Measurements from ENCODE around the gene SSH2. TPM values are rescaled to one million over a fixed set of nuclear protein-coding genes. Genes with fewer than 3 reads are reported as not detected.

Gene SSH2
- total and polyA plus RNA-seq, 2 of the 13 experiments (the other 11 are each of a cell fraction or from before 2014, with no cell fraction given): 6.0 to 6.4 TPM

GRCh38 chr17:29655323-29655722 lies 274.7 kb downstream of the SSH2 start:
- in situ Hi-C loops (cut with HindIII; ENCODE audit: extremely low pct_ligation_motif_present, low pct_unique_long_range_greater_than_20kb): no loop called here
- Histone ChIP-seq H3K79me2 (ENCODE audit: insufficient read depth, low read length) (no peaks in the 10 kb centered on the region), H3K27ac (ENCODE audit: extremely low read length, insufficient read depth, low read length) (no peak overlapping the region), H3K9ac (ENCODE audit: insufficient read depth, low read depth, low read length) (no peak overlapping the region), H3K4me1 (ENCODE audit: insufficient read depth, low read length) (no peaks in the 10 kb centered on the region), H3K4me2 (ENCODE audit: low read depth, low read length) (no peak overlapping the region), H2AFZ (ENCODE audit: low read length) (no peak overlapping the region), H4K20me1 (ENCODE audit: insufficient read depth, low read length) (no peaks in the 10 kb centered on the region), H3K4me3 (replicated peaks in 1 of 3; ENCODE audit: insufficient read depth in 1 of 3, low read depth in 2 of 3, low read length in 3 of 3) (no peak overlapping the region), H3K27me3 (ENCODE audit: control insufficient read depth in 1 of 2, insufficient read depth in 2 of 2, low read length in 2 of 2) (no peaks in the 10 kb centered on the region), H3K36me3 (replicated peaks in 1 of 2; ENCODE audit: control insufficient read depth in 1 of 2, insufficient read depth in 2 of 2, low read length in 2 of 2) (no peaks in the 10 kb centered on the region), H3K9me3 (ENCODE audit: low read length) (no peaks in the 10 kb centered on the region)
- intact Hi-C loops (cut with micrococcal nuclease; ENCODE audit: unreplicated experiment): no loop called here
- WGBS (ENCODE audit: low lambda C conversion rate): 100% methylated on average over 6 of the region's 6 CpGs
- no peak for ATAC-seq
- no peak for DNase-seq (ENCODE audit: low spot score)
- TF ChIP-seq PHF20 (CRISPR knock-in tag; IDR thresholded peaks at IDR 0.05) (no peak), ZBTB25 (CRISPR knock-in tag; IDR thresholded peaks at IDR 0.05) (no peak), ZNF740 (CRISPR knock-in tag; IDR thresholded peaks at IDR 0.05) (no peak), ZNF703 (CRISPR knock-in tag; IDR thresholded peaks at IDR 0.05; ENCODE audit: borderline replicate concordance) (no peak), ZNF891 (CRISPR knock-in tag; IDR thresholded peaks at IDR 0.05) (no peak)
- ChIA-PET POLR2A (interaction anchor here (0.9 kb wide), 1 partner anchor 16 kb away, joined by 3 read pairs; no protein-coding TSS in a partner anchor), CTCF (ENCODE audit: low intra/inter-chr PET ratio, low total read pairs) (no interaction called here)
- no TSS peak for BruUV-seq (replicated peaks)
- no peak for FAIRE-seq

GRCh38 chr17:29653995-29654714 lies 275.9 kb downstream of the SSH2 start:
- Histone ChIP-seq H3K4me3 (replicated peaks in 1 of 3; ENCODE audit: insufficient read depth in 1 of 3, low read depth in 2 of 3, low read length in 3 of 3) (no peak overlapping the region), H3K36me3 (replicated peaks in 1 of 2; ENCODE audit: control insufficient read depth in 1 of 2, insufficient read depth in 2 of 2, low read length in 2 of 2) (no peaks in the 10 kb centered on the region), H3K9ac (ENCODE audit: insufficient read depth, low read depth, low read length) (no peak overlapping the region), H4K20me1 (ENCODE audit: insufficient read depth, low read length) (no peaks in the 10 kb centered on the region), H2AFZ (ENCODE audit: low read length) (no peak overlapping the region), H3K4me2 (ENCODE audit: low read depth, low read length) (no peak overlapping the region), H3K4me1 (ENCODE audit: insufficient read depth, low read length) (no peaks in the 10 kb centered on the region), H3K27me3 (ENCODE audit: control insufficient read depth in 1 of 2, insufficient read depth in 2 of 2, low read length in 2 of 2) (no peaks in the 10 kb centered on the region), H3K27ac (ENCODE audit: extremely low read length, insufficient read depth, low read length) (no peak overlapping the region), H3K9me3 (ENCODE audit: low read length) (no peaks in the 10 kb centered on the region), H3K79me2 (ENCODE audit: insufficient read depth, low read length) (no peaks in the 10 kb centered on the region)
- DNase-seq (ENCODE audit: low spot score): no peak
- intact Hi-C loops (cut with micrococcal nuclease; ENCODE audit: unreplicated experiment) (no loop called here), in situ Hi-C loops (cut with HindIII; ENCODE audit: extremely low pct_ligation_motif_present, low pct_unique_long_range_greater_than_20kb) (no loop called here)
- ChIA-PET POLR2A (interaction anchor here (0.8 to 0.9 kb wide), 2 partner anchors 15 to 360 kb away, joined by 3 read pairs; partner anchors contain the start of gene NUFIP2), CTCF (ENCODE audit: low intra/inter-chr PET ratio, low total read pairs) (no interaction called here)
- no TSS peak for BruUV-seq (replicated peaks)
- WGBS (ENCODE audit: low lambda C conversion rate): 68% methylated on average over 1 of the region's 1 CpG
- FAIRE-seq: no peak
- ATAC-seq: no peak
- TF ChIP-seq ZBTB40 (IDR thresholded peaks at IDR 0.05) (no peak), ZBTB40 (CRISPR knock-in tag; IDR thresholded peaks at IDR 0.05) (no peak)

Measured in HepG2 (cell line).